UCSD-AML1 (cell line): Measurements from ENCODE around the gene RAB31.

Experiments
- DNase-seq: peaks from one replicate; lab custom pipeline; 2025; ENCODE audit not compliant: unreplicated experiment; lab: John Stamatoyannopoulos, UW

RAB31 gene

GRCh38 chr18:9787036-9787435 is 78.9 kb downstream of the RAB31 start:
- no peak for DNase-seq

GRCh38 chr18:9787712-9788111 is 79.6 kb downstream of the RAB31 start:
- no peak for DNase-seq

- DNase-seq, result no peak
Measured at GRCh38 chr18:9788140-9788539, 80.0 kb downstream of the RAB31 start.

- no peak for DNase-seq
Measured at GRCh38 chr18:9788860-9789259, 80.8 kb downstream of the RAB31 start.

GRCh38 chr18:9790261-9790660 is 82.2 kb downstream of the RAB31 start:
- DNase-seq, result no peak

GRCh38 chr18:9791991-9792390 is 83.9 kb downstream of the RAB31 start:
- DNase-seq, result no peak

GRCh38 chr18:9792565-9793245 is 84.6 kb downstream of the RAB31 start:
- DNase-seq, result peak; percentile 26

GRCh38 chr18:9796011-9796410 is 87.9 kb downstream of the RAB31 start:
- DNase-seq, result no peak

GRCh38 chr18:9796935-9797549 is 88.9 kb downstream of the RAB31 start:
- DNase-seq, result no peak

GRCh38 chr18:9802175-9803062 is 94.3 kb downstream of the RAB31 start:
- no peak for DNase-seq

- DNase-seq, result peak; percentile 34
Measured at GRCh38 chr18:9803063-9803697, 95.1 kb downstream of the RAB31 start.

GRCh38 chr18:9803698-9804516 is 95.8 kb downstream of the RAB31 start:
- DNase-seq, result peak; percentile 26

GRCh38 chr18:9804517-9805104 is 96.5 kb downstream of the RAB31 start:
- DNase-seq, result no peak

GRCh38 chr18:9806905-9807304 is 98.8 kb downstream of the RAB31 start:
- no peak for DNase-seq

- DNase-seq, result no peak
Measured at GRCh38 chr18:9808295-9809241, 100.5 kb downstream of the RAB31 start.

- DNase-seq, result no peak
Measured at GRCh38 chr18:9809697-9810096, 101.6 kb downstream of the RAB31 start.

- no peak for DNase-seq
Measured at GRCh38 chr18:9810299-9810698, 102.2 kb downstream of the RAB31 start.

GRCh38 chr18:9810994-9811705 is 103.0 kb downstream of the RAB31 start:
- DNase-seq, result no peak
